Transverse colon (tissue), 4 donors: ENCODE results near the gene TANGO6.

Experiments
- EP300 ChIP-seq: sonication (generic); formaldehyde crosslinking; IDR thresholded peaks from one replicate; pipeline ENCODE4 v1.6.1; 2017; ENCODE audit warnings: antibody characterized with exemption, low read depth
- POLR2A ChIP-seq: fragments of 450-650 bp; IDR thresholded peaks from one replicate; pipeline ENCODE4 v1.6.1; 2016; ENCODE audit warnings: antibody characterized with exemption, mild to moderate bottlenecking, moderate library complexity
- POLR2AphosphoS5 ChIP-seq, 3 donors: sonication (generic); formaldehyde crosslinking; IDR thresholded peaks; one replicate each; pipeline ENCODE4 v1.6.1; 2016; ENCODE audit warnings: antibody characterized with exemption in 3 of 3
- TF ChIP-seq, protein P1 (sequence below), 5 experiments: fragments of 200-600 bp in 3 of 5; fragments of 450-650 bp in 2 of 5; sonication (generic) in 3 of 5; IDR thresholded peaks; 1 replicate in 2 of 5; 2 replicates in 3 of 5; pipeline ENCODE4 v1.5.1; 2016 to 2017; ENCODE audit warnings: antibody characterized with exemption in 5 of 5, inconsistent platforms in 3 of 5, mild to moderate bottlenecking in 2 of 5, moderate library complexity in 1 of 5

DNA sequence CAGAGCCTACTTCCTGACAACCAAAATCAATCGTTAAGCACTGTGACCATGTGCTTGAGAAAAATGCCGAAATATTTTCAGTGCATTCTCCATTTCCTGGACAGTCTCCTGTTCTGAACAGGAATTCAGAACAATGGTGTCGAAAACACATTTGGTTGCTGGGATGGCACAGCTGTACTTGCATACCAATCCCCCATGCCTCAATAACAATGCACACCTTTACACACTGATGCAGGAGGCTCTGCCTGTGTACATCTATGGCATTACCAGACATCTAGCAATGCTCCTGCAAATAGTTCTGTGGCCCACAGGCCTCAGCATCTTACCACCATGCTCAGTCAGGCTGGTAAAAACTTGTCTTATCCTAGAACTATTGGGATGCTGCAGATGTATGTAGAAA is 282.9 kb downstream of the TANGO6 start:
- TF ChIP-seq POLR2AphosphoS5 (IDR thresholded peaks at IDR 0.05) (no peak), POLR2A (no peak), EP300 (no peak)
- TF ChIP-seq, protein P1, sequence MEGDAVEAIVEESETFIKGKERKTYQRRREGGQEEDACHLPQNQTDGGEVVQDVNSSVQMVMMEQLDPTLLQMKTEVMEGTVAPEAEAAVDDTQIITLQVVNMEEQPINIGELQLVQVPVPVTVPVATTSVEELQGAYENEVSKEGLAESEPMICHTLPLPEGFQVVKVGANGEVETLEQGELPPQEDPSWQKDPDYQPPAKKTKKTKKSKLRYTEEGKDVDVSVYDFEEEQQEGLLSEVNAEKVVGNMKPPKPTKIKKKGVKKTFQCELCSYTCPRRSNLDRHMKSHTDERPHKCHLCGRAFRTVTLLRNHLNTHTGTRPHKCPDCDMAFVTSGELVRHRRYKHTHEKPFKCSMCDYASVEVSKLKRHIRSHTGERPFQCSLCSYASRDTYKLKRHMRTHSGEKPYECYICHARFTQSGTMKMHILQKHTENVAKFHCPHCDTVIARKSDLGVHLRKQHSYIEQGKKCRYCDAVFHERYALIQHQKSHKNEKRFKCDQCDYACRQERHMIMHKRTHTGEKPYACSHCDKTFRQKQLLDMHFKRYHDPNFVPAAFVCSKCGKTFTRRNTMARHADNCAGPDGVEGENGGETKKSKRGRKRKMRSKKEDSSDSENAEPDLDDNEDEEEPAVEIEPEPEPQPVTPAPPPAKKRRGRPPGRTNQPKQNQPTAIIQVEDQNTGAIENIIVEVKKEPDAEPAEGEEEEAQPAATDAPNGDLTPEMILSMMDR (IDR thresholded peaks at IDR 0.05), result no peak
